ENCODE results near the gene ARHGAP26.

- TF ChIP-seq POLR2A (IDR thresholded peaks at IDR 0.05), result no peak
- no peak for TF ChIP-seq CTCF (IDR thresholded peaks at IDR 0.05)
- TF ChIP-seq EP300 (IDR thresholded peaks at IDR 0.05), result no peak
Observed at GRCh38 chr5:143244990-143245389, 474.8 kb downstream of the ARHGAP26 start.
